Smooth muscle cell (in vitro differentiated cells): ENCODE data around the gene PTPRT. TPM values are rescaled to one million over a fixed set of nuclear protein-coding genes. Genes with fewer than 3 reads are reported as not detected.
"Not testable (repeated sequence)": the region's sequence is repeated elsewhere in the genome, so short reads cannot be mapped to it uniquely, and the experiment has no call there.

Experiments used
- DNase-seq: peaks from one replicate; lab custom pipeline; 2025; ENCODE audit not compliant: unreplicated experiment; lab: John Stamatoyannopoulos, UW
- H2AFZ ChIP-seq: fragments of 200-600 bp; sonication (generic); 2 replicates; pipeline ENCODE4 v1.6.0; 2016; ENCODE audit warnings: antibody characterized with exemption, low read depth, mild to moderate bottlenecking
- H3F3A ChIP-seq: fragments of 200-600 bp; sonication (generic); 2 replicates; pipeline ENCODE4 v1.6.0; 2017; ENCODE audit warnings: antibody characterized with exemption, low read depth
- H3K27ac ChIP-seq: fragments of 200-600 bp; sonication (generic); 2 replicates; pipeline ENCODE4 v1.5.1; 2016; ENCODE audit warnings: low read depth, mild to moderate bottlenecking
- H3K27me3 ChIP-seq: fragments of 200-600 bp; sonication (generic); 2 replicates; pipeline ENCODE4 v1.6.1; 2016; ENCODE audit warnings: low read depth, mild to moderate bottlenecking
- H3K36me3 ChIP-seq: fragments of 200-600 bp; sonication (generic); 2 replicates; pipeline ENCODE4 v1.5.1; 2016; ENCODE audit warnings: low read depth
- H3K4me1 ChIP-seq: fragments of 200-600 bp; sonication (generic); 2 replicates; pipeline ENCODE4 v1.5.1; 2016; ENCODE audit warnings: low read depth
- H3K4me2 ChIP-seq: fragments of 200-600 bp; sonication (generic); 2 replicates; pipeline ENCODE4 v1.6.0; 2016; ENCODE audit warnings: mild to moderate bottlenecking
- H3K4me3 ChIP-seq: fragments of 200-600 bp; sonication (generic); 2 replicates; pipeline ENCODE4 v1.5.1; 2016; ENCODE audit warnings: mild to moderate bottlenecking
- H3K79me2 ChIP-seq: fragments of 200-600 bp; sonication (generic); 2 replicates; pipeline ENCODE4 v1.6.0; 2016; ENCODE audit warnings: low read depth, mild to moderate bottlenecking
- H3K9ac ChIP-seq: fragments of 200-600 bp; sonication (generic); 2 replicates; pipeline ENCODE4 v1.6.0; 2016; ENCODE audit warnings: low read depth
- H3K9me3 ChIP-seq: fragments of 200-600 bp; sonication (generic); replicated peaks from 2 replicates; pipeline ENCODE4 v1.5.1; 2016; ENCODE audit warnings: low read depth
- H4K20me1 ChIP-seq: fragments of 200-600 bp; sonication (generic); 2 replicates; pipeline ENCODE4 v1.6.0; 2016; ENCODE audit warnings: low read depth
- WGBS: methylation state at CpG from one replicate; pipeline ENCODE4 v1.1.7; 2016; ENCODE audit warnings: low lambda C conversion rate; 5-methylcytosine and 5-hydroxymethylcytosine counted together
- polyA plus RNA-seq: library from polyadenylated mRNA; unstranded; fragments of >200 nt; fragmentation: Nextera tagmentation; extraction: Ambion mirVana; gene quantifications from 2 replicates; pipeline ENCODE4 v1.2.1, GENCODE V29; 2016
- total RNA-seq: library from RNA; depleted of rRNA; stranded (reverse); fragments of >200 nt; gene quantifications from 2 replicates; pipeline ENCODE4 v1.2.3, GENCODE V29; 2014
- TF ChIP-seq, protein P1 (sequence below): fragments of 200-600 bp; sonication (generic); IDR thresholded peaks from 2 replicates; pipeline ENCODE4 v1.5.1; 2017; ENCODE audit warnings: borderline replicate concordance, mild to moderate bottlenecking, antibody characterized with exemption; ENCODE audit not compliant: insufficient read depth, poor library complexity, severe bottlenecking

PTPRT gene
- total and polyA plus RNA-seq, 2 experiments from 2014 or later: 0.99 to 2.1 TPM

DNA sequence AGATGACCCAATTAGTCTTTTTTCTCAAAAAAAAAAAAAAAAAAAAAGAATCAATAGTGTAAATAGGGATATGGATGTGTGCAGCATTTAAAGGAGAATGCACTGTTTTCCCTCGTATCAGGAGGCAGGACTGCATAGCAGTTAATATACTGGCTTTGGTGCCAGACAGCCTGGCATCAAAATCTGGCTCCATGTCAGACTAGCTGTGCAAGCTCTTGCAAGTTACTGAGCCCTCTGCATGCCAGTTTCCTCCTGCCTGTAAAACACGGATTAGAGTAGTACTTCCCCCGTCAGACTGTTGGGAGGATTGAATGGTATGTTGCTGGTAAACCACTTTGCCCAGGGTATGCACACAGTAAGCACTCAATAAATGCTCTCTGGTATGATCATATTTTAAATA lies 977.3 kb downstream of the PTPRT start:
- Histone ChIP-seq H3K27me3 (no peaks in the 10 kb centered on the region), H3K9me3 (no peaks in the 10 kb centered on the region), H3K79me2 (no peaks in the 10 kb centered on the region), H3K4me2 (no peak overlapping the region), H3K9ac (no peak overlapping the region), H3F3A (no peaks in the 10 kb centered on the region), H3K4me1 (no peaks in the 10 kb centered on the region), H3K4me3 (no peak overlapping the region), H4K20me1 (no peaks in the 10 kb centered on the region), H2AFZ (no peak overlapping the region), H3K36me3 (no peaks in the 10 kb centered on the region), H3K27ac (no peak overlapping the region)
- DNase-seq: no peak
- WGBS: 88% methylated on average over 3 of the region's 3 CpGs
- TF ChIP-seq, protein P1, sequence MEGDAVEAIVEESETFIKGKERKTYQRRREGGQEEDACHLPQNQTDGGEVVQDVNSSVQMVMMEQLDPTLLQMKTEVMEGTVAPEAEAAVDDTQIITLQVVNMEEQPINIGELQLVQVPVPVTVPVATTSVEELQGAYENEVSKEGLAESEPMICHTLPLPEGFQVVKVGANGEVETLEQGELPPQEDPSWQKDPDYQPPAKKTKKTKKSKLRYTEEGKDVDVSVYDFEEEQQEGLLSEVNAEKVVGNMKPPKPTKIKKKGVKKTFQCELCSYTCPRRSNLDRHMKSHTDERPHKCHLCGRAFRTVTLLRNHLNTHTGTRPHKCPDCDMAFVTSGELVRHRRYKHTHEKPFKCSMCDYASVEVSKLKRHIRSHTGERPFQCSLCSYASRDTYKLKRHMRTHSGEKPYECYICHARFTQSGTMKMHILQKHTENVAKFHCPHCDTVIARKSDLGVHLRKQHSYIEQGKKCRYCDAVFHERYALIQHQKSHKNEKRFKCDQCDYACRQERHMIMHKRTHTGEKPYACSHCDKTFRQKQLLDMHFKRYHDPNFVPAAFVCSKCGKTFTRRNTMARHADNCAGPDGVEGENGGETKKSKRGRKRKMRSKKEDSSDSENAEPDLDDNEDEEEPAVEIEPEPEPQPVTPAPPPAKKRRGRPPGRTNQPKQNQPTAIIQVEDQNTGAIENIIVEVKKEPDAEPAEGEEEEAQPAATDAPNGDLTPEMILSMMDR: no peak

DNA sequence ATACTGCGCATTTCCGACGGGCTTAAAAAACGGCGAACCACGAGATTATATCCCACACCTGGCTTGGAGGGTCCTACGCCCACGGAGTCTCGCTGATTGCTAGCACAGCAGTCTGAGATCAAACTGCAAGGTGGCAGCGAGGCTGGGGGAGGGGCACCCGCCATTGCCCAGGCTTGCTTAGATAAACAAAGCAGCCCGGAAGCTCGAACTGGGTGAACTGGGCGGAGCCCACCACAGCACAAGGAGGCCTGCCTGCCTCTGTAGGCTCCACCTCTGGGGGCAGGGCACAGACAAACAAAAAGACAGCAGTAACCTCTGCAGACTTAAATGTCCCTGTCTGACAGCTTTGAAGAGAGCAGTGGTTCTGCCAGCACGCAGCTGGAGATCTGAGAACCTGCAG lies 983.1 kb downstream of the PTPRT start:
- H3F3A ChIP-seq, H3K27ac ChIP-seq, H3K4me3 ChIP-seq, H3K4me2 ChIP-seq, H3K36me3 ChIP-seq, H3K79me2 ChIP-seq, H3K9me3 ChIP-seq, H4K20me1 ChIP-seq, DNase-seq, H3K9ac ChIP-seq, H3K4me1 ChIP-seq, H3K27me3 ChIP-seq, H2AFZ ChIP-seq: not testable (repeated sequence)
- 53% methylated on average over 15 of the region's 15 CpGs for WGBS

DNA sequence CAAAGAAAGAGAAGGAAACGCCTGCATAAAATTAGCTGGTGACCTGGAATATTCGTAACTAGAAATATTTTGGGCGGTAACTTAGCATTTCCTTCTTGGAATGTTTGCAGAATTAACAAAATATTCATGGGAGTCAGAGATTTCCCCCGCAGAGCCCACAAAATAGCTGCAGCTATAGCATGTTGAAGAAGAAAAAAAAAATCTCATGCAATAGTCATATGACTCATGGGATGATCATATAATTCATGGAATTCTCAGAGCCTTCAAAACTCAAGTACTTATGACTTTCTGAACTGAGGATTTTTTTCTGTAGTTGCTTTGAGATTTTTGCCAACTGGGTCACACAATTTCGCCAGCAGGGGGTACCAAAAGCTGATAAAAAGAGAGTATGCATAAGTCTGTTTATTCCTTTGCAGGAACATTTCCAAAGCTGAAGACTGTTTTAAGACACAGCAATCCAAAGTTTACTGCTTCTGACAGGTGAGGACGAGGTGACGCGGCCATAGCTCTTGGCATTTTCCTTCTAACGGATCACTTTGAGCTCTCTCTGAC lies 985.5 kb downstream of the PTPRT start:
- no peak overlapping the region for H3K4me2 ChIP-seq
- no peaks in the 10 kb centered on the region for H4K20me1 ChIP-seq
- no peaks in the 10 kb centered on the region for H3K4me1 ChIP-seq
- DNase-seq: no peak
- H3K27me3 ChIP-seq: peaks cover 6% of the 10 kb centered on the region
- H3K9ac ChIP-seq: no peak overlapping the region
- no peaks in the 10 kb centered on the region for H3K36me3 ChIP-seq
- no peaks in the 10 kb centered on the region for H3F3A ChIP-seq
- H3K4me3 ChIP-seq: no peak overlapping the region
- WGBS: 72% methylated on average over 9 of the region's 9 CpGs
- H2AFZ ChIP-seq: no peak overlapping the region
- TF ChIP-seq, protein P1: peak; percentile 65
- H3K9me3 ChIP-seq: no peaks in the 10 kb centered on the region
- H3K79me2 ChIP-seq: no peaks in the 10 kb centered on the region
- H3K27ac ChIP-seq: no peak overlapping the region

DNA sequence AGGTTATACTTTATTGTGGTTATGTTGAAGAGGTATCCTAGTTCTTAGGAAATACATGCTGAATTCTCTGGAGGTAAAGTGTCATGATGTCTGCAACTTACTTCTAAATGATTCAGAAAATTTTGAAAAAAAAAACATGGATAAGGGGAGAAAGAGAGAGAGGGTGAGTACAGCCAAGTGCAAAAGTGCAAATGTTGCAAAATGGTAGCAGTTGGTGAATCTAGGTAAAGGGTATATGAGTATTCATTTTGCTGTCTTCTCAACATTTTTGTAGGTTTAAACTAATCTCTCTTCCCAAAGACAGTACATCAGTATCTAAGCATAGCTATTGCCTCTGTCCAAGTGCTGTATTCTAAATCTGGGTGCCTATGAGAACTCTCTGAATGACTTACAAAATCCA lies 992.1 kb downstream of the PTPRT start:
- no peak overlapping the region for H3K4me3 ChIP-seq
- no peak overlapping the region for H2AFZ ChIP-seq
- no peaks in the 10 kb centered on the region for H3K79me2 ChIP-seq
- H3K4me1 ChIP-seq: no peaks in the 10 kb centered on the region
- TF ChIP-seq, protein P1: no peak
- DNase-seq: no peak
- H3F3A ChIP-seq: no peaks in the 10 kb centered on the region
- H3K36me3 ChIP-seq: no peaks in the 10 kb centered on the region
- H3K4me2 ChIP-seq: no peak overlapping the region
- H3K27ac ChIP-seq: no peak overlapping the region
- no peaks in the 10 kb centered on the region for H3K9me3 ChIP-seq
- H3K9ac ChIP-seq: no peak overlapping the region
- peaks cover 6% of the 10 kb centered on the region for H3K27me3 ChIP-seq
- no peaks in the 10 kb centered on the region for H4K20me1 ChIP-seq
